Prostate gland (tissue), 2 donors: Measurements from ENCODE around the gene PACS1.

ENCODE experiments used
- CTCF ChIP-seq, 4 experiments: fragments of 200-600 bp in 2 of 4; fragments of 450-650 bp in 2 of 4; sonication (generic) in 2 of 4; IDR thresholded peaks; 1 replicate in 3 of 4; 2 replicates in 1 of 4; pipeline ENCODE4 v1.5.1; 2016 to 2019; ENCODE audit warnings: antibody characterized with exemption in 4 of 4, mild to moderate bottlenecking in 2 of 4, moderate library complexity in 2 of 4
- POLR2A ChIP-seq: fragments of 450-650 bp; IDR thresholded peaks from one replicate; pipeline ENCODE4 v1.6.1; 2016; ENCODE audit warnings: antibody characterized with exemption, mild to moderate bottlenecking

- TF ChIP-seq CTCF (IDR thresholded peaks at IDR 0.05), result no peak
- no peak for TF ChIP-seq POLR2A
Observed at GRCh38 chr11:66168289-66168688, 98.2 kb downstream of the PACS1 start.
